Adrenal gland (tissue), 12 donors: ENCODE measurements around the gene PDIA5. TPM values are rescaled to one million over a fixed set of nuclear protein-coding genes. Genes with fewer than 3 reads are reported as not detected.

ENCODE experiments used
- DNase-seq, 7 donors: peaks; one replicate each; pipeline ENCODE4 v3.0.0-alpha.2; 2019 to 2020
- H3K27ac ChIP-seq, 5 donors: fragments of 200-600 bp; sonication (generic) in 4 of 5; 1 replicate in 3 of 5; 2 replicates in 2 of 5; pipeline versions ENCODE4 v1.5.1 to v1.8.0; 2016 to 2020; ENCODE audit warnings: mild to moderate bottlenecking in 1 of 5
- H3K27me3 ChIP-seq: fragments of 200-600 bp; 2 replicates; pipeline ENCODE4 v1.8.0; 2021
- H3K36me3 ChIP-seq, 2 donors: fragments of 200-600 bp; replicated peaks in 1 of 2; 1 replicate in 1 of 2; 2 replicates in 1 of 2; pipeline versions ENCODE4 v1.5.1 to v1.8.0; 2018 to 2022
- H3K4me1 ChIP-seq, 2 donors: fragments of 200-600 bp; replicated peaks in 1 of 2; 1 replicate in 1 of 2; 2 replicates in 1 of 2; pipeline versions ENCODE4 v1.5.1 to v1.8.0; 2018 to 2021
- H3K4me3 ChIP-seq, 4 donors: fragments of 200-600 bp; sonication (generic) in 3 of 4; one replicate each; pipeline ENCODE4 v1.5.1; 2016 to 2018
- H3K9me3 ChIP-seq, 3 donors: fragments of 200-600 bp; sonication (generic) in 1 of 3; replicated peaks in 1 of 3; 1 replicate in 2 of 3; 2 replicates in 1 of 3; pipeline versions ENCODE4 v1.5.1 to v1.8.0; 2016 to 2021
- CTCF ChIP-seq, 6 experiments: fragments of 450-650 bp in 4 of 6; fragments of 200-600 bp in 2 of 6; sonication (generic) in 1 of 6; IDR thresholded peaks; 1 replicate in 5 of 6; 2 replicates in 1 of 6; pipeline versions ENCODE4 v1.5.1 to v1.8.0; 2016 to 2021; ENCODE audit warnings: antibody characterized with exemption in 6 of 6, mild to moderate bottlenecking in 2 of 6, moderate library complexity in 1 of 6
- POLR2A ChIP-seq, 2 donors: fragments of 450-650 bp; IDR thresholded peaks; one replicate each; pipeline ENCODE4 v1.6.1; 2017; ENCODE audit warnings: antibody characterized with exemption in 2 of 2, mild to moderate bottlenecking in 2 of 2, moderate library complexity in 1 of 2
- WGBS, 4 donors: extraction: QIAGEN DNeasy Blood & Tissue Kit in 2 of 4; methylation state at CpG; one replicate each; pipeline versions ENCODE4 v1.1.5 to v1.1.7; 2013 to 2017; 5-methylcytosine and 5-hydroxymethylcytosine counted together
- intact Hi-C, 2 donors: fragments of 100-400 bp; cut with DNase I; formaldehyde crosslinking; loops; one replicate each; pipeline versions ENCODE4 v1.14.1 to v1.15.0; 2022 to 2023
- polyA plus RNA-seq, 3 donors: library from polyadenylated mRNA; stranded (reverse); fragments of 200-250 nt in 2 of 3; fragments of 350-450 nt in 1 of 3; fragmentation: Illumina TruSeq in 1 of 3; extraction: RNeasy Lipid Tissue Mini Kit (QIAGEN cat#74804) in 1 of 3; gene quantifications; one replicate each; pipeline ENCODE4 v1.2.3, GENCODE V29; 2013 to 2014
- total RNA-seq, 9 donors: library from RNA; depleted of rRNA in 4 of 9; stranded (reverse); fragments of >200 nt in 4 of 9; fragments of 120-200 nt in 1 of 9; fragmentation: NEBNext Ultra II Directional in 1 of 9; extraction: Animal tissue kit (Norgen Biotek cat#: 25700) in 1 of 9; gene quantifications; one replicate each; pipeline versions ENCODE4 v1.1.0 to v1.2.4, GENCODE V29; 2013 to 2023
- donor health status: healthy with polysubstance abuse.
- donor health status: Bipolar disorder and iron deficiency.
- donor health status: DM: yes; HTN: yes; CAD: no.
- donor health status: DM: no; HTN: no; CAD: no.
- donor health status: DM: no; HTN: no; CAD: no.
- donor health status: DM: yes; HTN: yes; CAD: no.

Gene PDIA5
- total and polyA plus RNA-seq, 12 donors: 18.9 to 88.9 (median 50.9) TPM

DNA sequence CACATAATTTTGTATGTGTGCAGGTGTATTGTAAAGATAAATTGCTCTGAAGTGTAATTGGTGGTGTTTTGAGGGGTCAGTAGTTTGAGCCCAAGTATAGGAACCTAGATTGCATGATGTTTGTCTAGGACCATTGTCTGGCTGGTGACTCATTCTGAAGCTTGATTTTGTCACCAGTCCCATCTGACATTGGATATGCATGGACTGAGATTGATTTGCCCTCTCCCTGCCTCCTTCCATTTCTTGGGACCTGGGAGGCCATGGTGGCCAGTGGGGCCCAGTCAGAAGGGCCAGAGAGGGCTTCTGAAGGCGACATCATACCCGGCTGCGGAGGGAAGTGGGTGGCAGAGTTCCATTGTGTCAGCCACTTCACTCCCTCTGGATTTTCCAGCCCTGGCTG is 62.3 kb downstream of the PDIA5 start:
- 98 to 100% (median 98%) methylated on average over 3 of the region's 3 CpGs; no CpG with 5 or more reads in 1 of the 4 donors for WGBS, 4 donors
- peaks cover 0 to 70% of the 10 kb centered on the region in 2 donors for H3K36me3 ChIP-seq

GRCh38 chr3:123129532-123129931 is 62.7 kb downstream of the PDIA5 start:
- TF ChIP-seq CTCF (IDR thresholded peaks at IDR 0.05) (no peak), POLR2A (IDR thresholded peaks at IDR 0.05) (no peak)
- Histone ChIP-seq H3K36me3 (peaks cover 0 to 67% of the 10 kb centered on the region in 2 donors), H3K27me3 (no peaks in the 10 kb centered on the region), H3K27ac (no peak overlapping the region), H3K4me1 (no peaks in the 10 kb centered on the region), H3K9me3 (no peaks in the 10 kb centered on the region), H3K4me3 (no peak overlapping the region)
- intact Hi-C loops: no loop called here
- DNase-seq: no peak
- 87 to 96% (median 92%) methylated on average over 6 to 7 of the region's 7 CpGs for WGBS, 4 donors

More for the DNA sequence above, 62.3 kb downstream of the PDIA5 start:
- H3K4me1 ChIP-seq: no peaks in the 10 kb centered on the region
- no peak overlapping the region for H3K4me3 ChIP-seq
- no peak overlapping the region for H3K27ac ChIP-seq
- no peaks in the 10 kb centered on the region for H3K9me3 ChIP-seq
- DNase-seq: no peak
- no peaks in the 10 kb centered on the region for H3K27me3 ChIP-seq
- intact Hi-C loops: no loop called here
- TF ChIP-seq POLR2A (IDR thresholded peaks at IDR 0.05): no peak
- no peak for TF ChIP-seq CTCF (IDR thresholded peaks at IDR 0.05)

DNA sequence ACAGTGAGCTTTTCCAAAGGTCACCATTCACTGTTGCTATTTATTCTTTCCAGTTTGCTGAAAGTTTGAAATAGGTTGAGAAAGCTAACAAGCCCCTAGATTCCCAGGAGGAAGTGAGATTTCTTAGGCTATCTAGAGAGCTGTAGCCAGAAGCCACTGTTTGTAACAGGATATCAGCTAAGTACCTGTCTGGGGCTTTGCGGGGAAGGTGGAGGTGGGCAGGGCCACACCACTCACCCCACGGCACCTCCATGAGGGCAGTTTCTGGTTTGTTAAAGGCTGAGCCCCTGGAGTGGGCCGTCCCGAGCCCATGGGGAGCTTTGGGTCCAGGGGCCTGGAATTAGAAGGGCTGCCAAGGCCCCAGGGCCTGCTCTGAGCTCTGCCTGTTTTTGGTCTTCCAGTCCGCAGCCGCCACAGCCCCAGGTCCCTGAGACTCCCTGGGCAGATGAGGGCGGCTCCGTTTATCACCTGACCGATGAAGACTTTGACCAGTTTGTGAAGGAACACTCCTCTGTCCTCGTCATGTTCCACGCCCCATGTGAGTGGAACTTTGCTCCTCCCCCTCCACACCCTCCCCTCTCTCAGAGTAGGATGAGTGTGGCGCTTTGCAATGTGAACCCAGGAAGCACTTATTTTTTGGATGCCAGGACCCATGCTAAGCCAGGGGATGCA is 63.4 kb downstream of the PDIA5 start:
- H3K36me3 ChIP-seq: peaks cover 0 to 60% of the 10 kb centered on the region in 2 donors
- no peak overlapping the region for H3K4me3 ChIP-seq
- no peak for DNase-seq
- H3K27ac ChIP-seq: no peak overlapping the region
- intact Hi-C loops: no loop called here
- H3K9me3 ChIP-seq: no peaks in the 10 kb centered on the region
- TF ChIP-seq POLR2A (IDR thresholded peaks at IDR 0.05) (no peak), CTCF (IDR thresholded peaks at IDR 0.05) (no peak)
- H3K27me3 ChIP-seq: no peaks in the 10 kb centered on the region
- H3K4me1 ChIP-seq: no peaks in the 10 kb centered on the region
- 90 to 95% (median 93%) methylated on average over 7 to 12 of the region's 12 CpGs for WGBS, 4 donors

DNA sequence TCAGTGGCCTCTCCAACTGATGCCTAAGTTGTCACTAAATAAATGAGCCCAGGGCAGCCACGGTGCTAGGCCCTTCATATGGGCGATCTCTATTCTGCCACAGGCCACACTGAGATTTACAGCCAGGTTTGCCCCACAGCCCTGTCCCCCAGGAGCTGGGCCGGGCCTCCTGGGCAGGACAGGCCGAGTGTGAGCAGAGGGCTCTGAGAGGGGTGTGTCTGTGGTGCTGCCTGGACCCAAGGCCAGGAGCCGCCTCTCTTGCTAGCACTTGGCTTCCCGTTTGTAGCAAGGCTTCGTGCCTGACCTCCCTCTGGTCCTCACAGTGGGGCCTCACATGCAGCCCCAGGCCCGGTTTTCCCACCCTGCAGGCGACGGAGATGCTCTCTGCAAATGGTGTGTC is 67.8 kb downstream of the PDIA5 start:
- Histone ChIP-seq H3K4me3 (no peak overlapping the region), H3K9me3 (no peaks in the 10 kb centered on the region), H3K27ac (peak overlapping the region in 1 of 5 donors; percentile 17), H3K36me3 (peaks cover 0 to 42% of the 10 kb centered on the region in 2 donors), H3K27me3 (no peaks in the 10 kb centered on the region), H3K4me1 (peaks cover 0 to 6% of the 10 kb centered on the region in 2 donors)
- DNase-seq: no peak
- no peak for TF ChIP-seq CTCF (IDR thresholded peaks at IDR 0.05)
- WGBS, 4 donors: 84 to 92% (median 86%) methylated on average over 5 to 10 of the region's 10 CpGs
- intact Hi-C loops: no loop called here
